Skeletal muscle cell (primary cell): ENCODE measurements around the gene ZC3H11A.
"Not testable (repeated sequence)": the region's sequence is repeated elsewhere in the genome, so short reads cannot be mapped to it uniquely, and the experiment has no call there.

ENCODE experiments used
- DNase-seq: peaks from one replicate; pipeline ENCODE4 v3.0.0-alpha.2; 2010; ENCODE audit warnings: low read depth
- H3K4me3 ChIP-seq: 2 replicates; pipeline ENCODE4 v1.5.1; 2011; ENCODE audit warnings: low read depth, mild to moderate bottlenecking, control low read depth, low read length, moderate library complexity

Gene ZC3H11A

GRCh38 chr1:203778146-203778545 is 17.3 kb upstream of the ZC3H11A start:
- no peak for DNase-seq
- H3K4me3 ChIP-seq = no peak overlapping the region

- H3K4me3 ChIP-seq = no peak overlapping the region
- no peak for DNase-seq
These were observed 16.6 kb upstream of the ZC3H11A start for GRCh38 chr1:203778789-203779188.

GRCh38 chr1:203781962-203782361 is 13.5 kb upstream of the ZC3H11A start:
- no peak for DNase-seq
- H3K4me3 ChIP-seq = no peak overlapping the region

- H3K4me3 ChIP-seq = no peak overlapping the region
- DNase-seq = no peak
These were observed 5.5 kb upstream of the ZC3H11A start for GRCh38 chr1:203789966-203790365.

GRCh38 chr1:203791498-203791897 is 3.9 kb upstream of the ZC3H11A start:
- DNase-seq = no peak
- no peak overlapping the region for H3K4me3 ChIP-seq

- H3K4me3 ChIP-seq = no peak overlapping the region
- DNase-seq = no peak
These were observed 2.9 kb upstream of the ZC3H11A start for GRCh38 chr1:203792486-203792885.

- not testable (repeated sequence) for H3K4me3 ChIP-seq, DNase-seq
These were observed 1.9 kb upstream of the ZC3H11A start for GRCh38 chr1:203793561-203793960.

GRCh38 chr1:203794764-203795440 is 521 bp upstream of the ZC3H11A start:
- no peak for DNase-seq
- peak overlapping the region; percentile 62 for H3K4me3 ChIP-seq

GRCh38 chr1:203796236-203796605 is 798 bp downstream of the ZC3H11A start:
- no peak for DNase-seq
- peak overlapping the region; percentile 62 for H3K4me3 ChIP-seq

GRCh38 chr1:203797216-203797615 is 1.8 kb downstream of the ZC3H11A start:
- peak; percentile 19 for DNase-seq
- peak overlapping the region; percentile 62 for H3K4me3 ChIP-seq

- DNase-seq = no peak
- H3K4me3 ChIP-seq = no peak overlapping the region
These were observed 2.7 kb downstream of the ZC3H11A start for GRCh38 chr1:203797948-203798655.

GRCh38 chr1:203799157-203799556 is 3.7 kb downstream of the ZC3H11A start:
- no peak for DNase-seq

GRCh38 chr1:203799971-203800370 is 4.5 kb downstream of the ZC3H11A start:
- DNase-seq = no peak
- H3K4me3 ChIP-seq = no peak overlapping the region

More at GRCh38 chr1:203799157-203799556, 3.7 kb downstream of the ZC3H11A start:
- no peak overlapping the region for H3K4me3 ChIP-seq

- no peak overlapping the region for H3K4me3 ChIP-seq
- no peak for DNase-seq
These were observed 10.3 kb downstream of the ZC3H11A start for GRCh38 chr1:203805689-203806088.

GRCh38 chr1:203807196-203807595 is 11.8 kb downstream of the ZC3H11A start:
- no peak overlapping the region for H3K4me3 ChIP-seq
- no peak for DNase-seq

GRCh38 chr1:203813581-203814341 is 18.3 kb downstream of the ZC3H11A start:
- H3K4me3 ChIP-seq = no peak overlapping the region
- no peak for DNase-seq

- DNase-seq = no peak
- no peak overlapping the region for H3K4me3 ChIP-seq
These were observed 23.0 kb downstream of the ZC3H11A start for GRCh38 chr1:203818399-203818798.

GRCh38 chr1:203823306-203823705 is 27.9 kb downstream of the ZC3H11A start:
- DNase-seq = no peak
- H3K4me3 ChIP-seq = no peak overlapping the region

- H3K4me3 ChIP-seq = no peak overlapping the region
- no peak for DNase-seq
These were observed 30.8 kb downstream of the ZC3H11A start for GRCh38 chr1:203826175-203826574.

GRCh38 chr1:203828002-203828401 is 32.6 kb downstream of the ZC3H11A start:
- no peak for DNase-seq
- no peak overlapping the region for H3K4me3 ChIP-seq
